SW 1271 (cell line): ENCODE data around the gene PIGW.
"Not testable (repeated sequence)": the region's sequence is repeated elsewhere in the genome, so short reads cannot be mapped to it uniquely, and the experiment has no call there.

Experiments
- DNase-seq, 2 experiments: peaks; one replicate each; lab custom pipeline; 2025; lab: John Stamatoyannopoulos, UW

The PIGW gene

GRCh38 chr17:36534840-36535668, at the start of gene PIGW, which contains the start of gene MYO19:
Gene PIGW (plus strand): TSS chr17:36534987. CDS start chr17:36537102, 2,115 bp downstream.
Gene MYO19 (minus strand): TSS chr17:36534868. CDS start chr17:36532538, 2,330 bp downstream.
- peak; percentile 82 to 86 for DNase-seq

- DNase-seq = no peak
Measured at GRCh38 chr17:36485027-36485426, 49.8 kb upstream of the PIGW start.

GRCh38 chr17:36485805-36486203, 49.0 kb upstream of the PIGW start:
- no peak for DNase-seq

GRCh38 chr17:36486204-36487194, 48.3 kb upstream of the PIGW start, which contains the start of gene ZNHIT3:
Gene ZNHIT3 (plus strand): TSS chr17:36486681. CDS start chr17:36486700, 19 bp downstream.
- peak; percentile 80 to 94 for DNase-seq

- no peak for DNase-seq
Measured at GRCh38 chr17:36493956-36494355, 40.8 kb upstream of the PIGW start.

GRCh38 chr17:36494674-36495073, 40.1 kb upstream of the PIGW start:
- no peak for DNase-seq

GRCh38 chr17:36495076-36495578, 39.7 kb upstream of the PIGW start:
- DNase-seq = no peak

GRCh38 chr17:36496018-36496789, 38.6 kb upstream of the PIGW start:
- DNase-seq = no peak

- DNase-seq = no peak
Measured at GRCh38 chr17:36498155-36498554, 36.6 kb upstream of the PIGW start.

GRCh38 chr17:36498560-36499300, 36.1 kb upstream of the PIGW start:
- no peak for DNase-seq

GRCh38 chr17:36500745-36501225, 34.0 kb upstream of the PIGW start:
- DNase-seq = no peak

- DNase-seq = no peak
Measured at GRCh38 chr17:36501351-36501750, 33.4 kb upstream of the PIGW start.

GRCh38 chr17:36501963-36502362, 32.8 kb upstream of the PIGW start:
- no peak for DNase-seq

- no peak for DNase-seq
Measured at GRCh38 chr17:36503456-36504155, 31.2 kb upstream of the PIGW start.

- DNase-seq = no peak
Measured at GRCh38 chr17:36504156-36504545, 30.6 kb upstream of the PIGW start.

- DNase-seq = no peak
Measured at GRCh38 chr17:36505171-36505570, 29.6 kb upstream of the PIGW start.

- no peak for DNase-seq
Measured at GRCh38 chr17:36506249-36506826, 28.4 kb upstream of the PIGW start.

- DNase-seq = no peak
Measured at GRCh38 chr17:36506831-36507230, 28.0 kb upstream of the PIGW start.

- no peak for DNase-seq
Measured at GRCh38 chr17:36507266-36507665, 27.5 kb upstream of the PIGW start.

GRCh38 chr17:36508439-36508838, 26.3 kb upstream of the PIGW start:
- not testable (repeated sequence) for DNase-seq
